Liver (tissue), 9 donors: ENCODE measurements around the gene B4GALT5. TPM values are rescaled to one million over a fixed set of nuclear protein-coding genes. Genes with fewer than 3 reads are reported as not detected.

ENCODE experiments used
- DNase-seq: peaks from one replicate; pipeline ENCODE4 v3.0.0-alpha.2; 2017; ENCODE audit warnings: low spot score
- H3K27ac ChIP-seq, 2 donors: one replicate each; pipeline ENCODE4 v1.7.0; 2013; ENCODE audit warnings: inconsistent platforms in 2 of 2, low read length in 2 of 2, control low read depth in 1 of 2, low read depth in 1 of 2, mild to moderate bottlenecking in 1 of 2
- H3K27me3 ChIP-seq, 4 donors: one replicate each; pipeline versions ENCODE4 v1.6.1 to v1.7.0; 2013; ENCODE audit warnings: low read length in 3 of 4, inconsistent platforms in 1 of 4, mild to moderate bottlenecking in 1 of 4, moderate library complexity in 1 of 4; ENCODE audit not compliant: control insufficient read depth in 4 of 4, insufficient read depth in 4 of 4
- H3K36me3 ChIP-seq, 4 donors: one replicate each; pipeline versions ENCODE4 v1.6.1 to v1.7.0; 2013; ENCODE audit warnings: low read length in 3 of 4, mild to moderate bottlenecking in 3 of 4, low read depth in 1 of 4, moderate library complexity in 1 of 4; ENCODE audit not compliant: control insufficient read depth in 4 of 4, insufficient read depth in 3 of 4
- H3K4me1 ChIP-seq, 4 donors: one replicate each; pipeline versions ENCODE4 v1.6.1 to v1.7.0; 2013; ENCODE audit warnings: low read length in 3 of 4, mild to moderate bottlenecking in 3 of 4, moderate library complexity in 1 of 4; ENCODE audit not compliant: control insufficient read depth in 4 of 4, insufficient read depth in 4 of 4
- H3K4me3 ChIP-seq, 3 donors: one replicate each; pipeline versions ENCODE4 v1.6.1 to v1.7.0; 2013; ENCODE audit warnings: low read length in 3 of 3, control low read depth in 1 of 3, low read depth in 1 of 3, mild to moderate bottlenecking in 1 of 3
- H3K9ac ChIP-seq, 2 donors: one replicate each; pipeline ENCODE4 v1.7.0; 2013; ENCODE audit warnings: low read length in 2 of 2, mild to moderate bottlenecking in 2 of 2, moderate library complexity in 2 of 2, control low read depth in 1 of 2, low read depth in 1 of 2
- H3K9me3 ChIP-seq, 4 donors: one replicate each; pipeline versions ENCODE4 v1.6.1 to v1.7.0; 2013; ENCODE audit warnings: low read length in 3 of 4; ENCODE audit not compliant: control insufficient read depth in 4 of 4
- CTCF ChIP-seq: fragments of 150-350 bp; IDR thresholded peaks from 2 replicates; pipeline ENCODE4 v1.5.1; 2017; ENCODE audit warnings: improper control_type of control experiment, low read depth, low read length; ENCODE audit not compliant: missing input control
- EGR1 ChIP-seq, 2 donors: IDR thresholded peaks; 2 replicates each; pipeline ENCODE4 v1.6.1; 2016 to 2018; ENCODE audit warnings: antibody characterized with exemption in 2 of 2, low read depth in 2 of 2
- FOXA1 ChIP-seq: IDR thresholded peaks from 2 replicates; pipeline ENCODE4 v1.6.1; 2016; ENCODE audit warnings: antibody characterized with exemption
- FOXA2 ChIP-seq: IDR thresholded peaks from 2 replicates; pipeline ENCODE4 v1.6.1; 2016; ENCODE audit warnings: antibody characterized with exemption
- GABPA ChIP-seq, 2 donors: IDR thresholded peaks in 1 of 2; conservative IDR thresholded peaks in 1 of 2; 2 replicates each; pipeline ENCODE4 v1.6.1; 2016; ENCODE audit warnings: antibody characterized with exemption in 2 of 2, mild to moderate bottlenecking in 1 of 2, moderate library complexity in 1 of 2
- HNF4A ChIP-seq, 2 donors: conservative IDR thresholded peaks; 2 replicates each; pipeline ENCODE4 v1.6.1; 2016; ENCODE audit warnings: antibody characterized with exemption in 2 of 2, mild to moderate bottlenecking in 2 of 2
- HNF4G ChIP-seq: IDR thresholded peaks from 2 replicates; pipeline ENCODE4 v1.6.1; 2016; ENCODE audit warnings: antibody characterized with exemption
- JUND ChIP-seq, 2 donors: IDR thresholded peaks; 2 replicates each; pipeline ENCODE4 v1.6.1; 2016; ENCODE audit warnings: antibody characterized with exemption in 2 of 2
- NR2F2 ChIP-seq: IDR thresholded peaks from 2 replicates; pipeline ENCODE4 v1.6.1; 2016; ENCODE audit warnings: antibody characterized with exemption
- RAD21 ChIP-seq, 2 donors: IDR thresholded peaks; 2 replicates each; pipeline ENCODE4 v1.6.1; 2016; ENCODE audit warnings: antibody characterized with exemption in 2 of 2, mild to moderate bottlenecking in 2 of 2
- RXRA ChIP-seq, 2 donors: IDR thresholded peaks; 2 replicates each; pipeline ENCODE4 v1.6.1; 2017 to 2018; ENCODE audit warnings: antibody characterized with exemption in 2 of 2, mild to moderate bottlenecking in 1 of 2
- SP1 ChIP-seq: IDR thresholded peaks from 2 replicates; pipeline ENCODE4 v1.6.1; 2018; ENCODE audit warnings: antibody characterized with exemption, mild to moderate bottlenecking
- TAF1 ChIP-seq: conservative IDR thresholded peaks from 2 replicates; pipeline ENCODE4 v1.6.1; 2016; ENCODE audit warnings: antibody characterized with exemption, mild to moderate bottlenecking
- YY1 ChIP-seq: IDR thresholded peaks from 2 replicates; pipeline ENCODE4 v1.6.1; 2016; ENCODE audit warnings: antibody characterized with exemption, mild to moderate bottlenecking
- WGBS: extraction: QIAGEN DNeasy Blood & Tissue Kit; methylation state at CpG from one replicate; pipeline ENCODE4 v1.1.7; 2013; 5-methylcytosine and 5-hydroxymethylcytosine counted together
- polyA plus RNA-seq, 2 donors: library from polyadenylated mRNA; stranded (reverse) in 1 of 2; unstranded in 1 of 2; fragments of 200-250 nt in 1 of 2; fragments of >200 nt in 1 of 2; fragmentation: Nextera tagmentation in 1 of 2; extraction: Ambion mirVana in 1 of 2; gene quantifications; one replicate each; pipeline versions ENCODE4 v1.2.1 to v1.2.3, GENCODE V29; 2013 to 2015
- total RNA-seq, 2 donors: library from RNA; depleted of rRNA; stranded (reverse); fragments of >200 nt; gene quantifications; one replicate each; pipeline ENCODE4 v1.2.3, GENCODE V29; 2014
- TF ChIP-seq, protein P1 (sequence below): IDR thresholded peaks from 2 replicates; pipeline ENCODE4 v1.6.1; 2016; ENCODE audit warnings: antibody characterized with exemption
- TF ChIP-seq, protein P2 (sequence below): IDR thresholded peaks from 2 replicates; pipeline ENCODE4 v1.6.1; 2016; ENCODE audit warnings: antibody characterized with exemption, mild to moderate bottlenecking
- TF ChIP-seq, protein P3 (sequence below): IDR thresholded peaks from 2 replicates; pipeline ENCODE4 v1.6.1; 2016; ENCODE audit warnings: antibody characterized with exemption
- TF ChIP-seq, protein P4 (sequence below): IDR thresholded peaks from 2 replicates; pipeline ENCODE4 v1.6.1; 2016; ENCODE audit warnings: antibody characterized with exemption
- donor health status: healthy.
- donor health status: healthy.
- donor health status: healthy.
- donor health status: healthy.
- donor health status: healthy.

B4GALT5 gene
- total and polyA plus RNA-seq, 4 donors, result 2.0 to 28.2 (median 14.4) TPM

GRCh38 chr20:49682798-49683197 is 30.9 kb downstream of the B4GALT5 start:
- H3K9me3 ChIP-seq, result no peaks in the 10 kb centered on the region
- H3K36me3 ChIP-seq, result no peaks in the 10 kb centered on the region
- 94% methylated on average over 4 of the region's 4 CpGs for WGBS
- TF ChIP-seq SP1, result no peak
- H3K4me1 ChIP-seq, result peaks cover 27 to 64% (median 55%) of the 10 kb centered on the region in 4 donors
- H3K27me3 ChIP-seq, result no peaks in the 10 kb centered on the region
- no peak overlapping the region for H3K27ac ChIP-seq
- H3K4me3 ChIP-seq, result no peak overlapping the region
- DNase-seq, result no peak
- no peak overlapping the region for H3K9ac ChIP-seq

DNA sequence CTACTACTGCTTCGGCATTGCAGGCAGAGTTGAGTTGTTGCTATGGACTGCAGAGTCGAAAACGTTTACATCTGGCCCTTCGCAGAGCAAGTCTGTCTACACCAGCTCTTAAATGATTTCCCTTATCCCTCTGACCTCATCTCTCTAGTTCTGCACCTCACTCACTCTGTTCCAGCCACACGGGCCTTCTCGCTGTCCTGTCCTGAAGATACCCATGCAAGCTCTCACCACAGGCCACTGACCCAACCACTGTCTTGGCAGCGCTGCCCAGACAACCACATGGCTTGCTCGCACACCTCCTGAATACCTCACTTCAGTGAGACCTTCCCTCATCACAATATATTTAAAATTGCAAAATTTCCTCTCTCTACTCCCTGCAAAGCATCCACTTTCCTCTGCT is 31.4 kb downstream of the B4GALT5 start:
- Histone ChIP-seq H3K9me3 (no peaks in the 10 kb centered on the region), H3K27me3 (no peaks in the 10 kb centered on the region), H3K27ac (no peak overlapping the region), H3K9ac (no peak overlapping the region), H3K36me3 (no peaks in the 10 kb centered on the region), H3K4me3 (no peak overlapping the region), H3K4me1 (peaks cover 26 to 64% (median 57%) of the 10 kb centered on the region in 4 donors)
- TF ChIP-seq RAD21 (IDR thresholded peaks at IDR 0.05), result no peak
- no peak for TF ChIP-seq HNF4A (conservative IDR thresholded peaks at IDR 0.05)
- TF ChIP-seq, protein P1, sequence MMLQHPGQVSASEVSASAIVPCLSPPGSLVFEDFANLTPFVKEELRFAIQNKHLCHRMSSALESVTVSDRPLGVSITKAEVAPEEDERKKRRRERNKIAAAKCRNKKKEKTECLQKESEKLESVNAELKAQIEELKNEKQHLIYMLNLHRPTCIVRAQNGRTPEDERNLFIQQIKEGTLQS, result no peak
- no peak for TF ChIP-seq TAF1
- TF ChIP-seq, protein P2, sequence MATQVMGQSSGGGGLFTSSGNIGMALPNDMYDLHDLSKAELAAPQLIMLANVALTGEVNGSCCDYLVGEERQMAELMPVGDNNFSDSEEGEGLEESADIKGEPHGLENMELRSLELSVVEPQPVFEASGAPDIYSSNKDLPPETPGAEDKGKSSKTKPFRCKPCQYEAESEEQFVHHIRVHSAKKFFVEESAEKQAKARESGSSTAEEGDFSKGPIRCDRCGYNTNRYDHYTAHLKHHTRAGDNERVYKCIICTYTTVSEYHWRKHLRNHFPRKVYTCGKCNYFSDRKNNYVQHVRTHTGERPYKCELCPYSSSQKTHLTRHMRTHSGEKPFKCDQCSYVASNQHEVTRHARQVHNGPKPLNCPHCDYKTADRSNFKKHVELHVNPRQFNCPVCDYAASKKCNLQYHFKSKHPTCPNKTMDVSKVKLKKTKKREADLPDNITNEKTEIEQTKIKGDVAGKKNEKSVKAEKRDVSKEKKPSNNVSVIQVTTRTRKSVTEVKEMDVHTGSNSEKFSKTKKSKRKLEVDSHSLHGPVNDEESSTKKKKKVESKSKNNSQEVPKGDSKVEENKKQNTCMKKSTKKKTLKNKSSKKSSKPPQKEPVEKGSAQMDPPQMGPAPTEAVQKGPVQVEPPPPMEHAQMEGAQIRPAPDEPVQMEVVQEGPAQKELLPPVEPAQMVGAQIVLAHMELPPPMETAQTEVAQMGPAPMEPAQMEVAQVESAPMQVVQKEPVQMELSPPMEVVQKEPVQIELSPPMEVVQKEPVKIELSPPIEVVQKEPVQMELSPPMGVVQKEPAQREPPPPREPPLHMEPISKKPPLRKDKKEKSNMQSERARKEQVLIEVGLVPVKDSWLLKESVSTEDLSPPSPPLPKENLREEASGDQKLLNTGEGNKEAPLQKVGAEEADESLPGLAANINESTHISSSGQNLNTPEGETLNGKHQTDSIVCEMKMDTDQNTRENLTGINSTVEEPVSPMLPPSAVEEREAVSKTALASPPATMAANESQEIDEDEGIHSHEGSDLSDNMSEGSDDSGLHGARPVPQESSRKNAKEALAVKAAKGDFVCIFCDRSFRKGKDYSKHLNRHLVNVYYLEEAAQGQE, result no peak
- no peak for TF ChIP-seq CTCF
- TF ChIP-seq, protein P3, sequence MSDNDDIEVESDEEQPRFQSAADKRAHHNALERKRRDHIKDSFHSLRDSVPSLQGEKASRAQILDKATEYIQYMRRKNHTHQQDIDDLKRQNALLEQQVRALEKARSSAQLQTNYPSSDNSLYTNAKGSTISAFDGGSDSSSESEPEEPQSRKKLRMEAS, result no peak
- no peak for TF ChIP-seq HNF4G
- TF ChIP-seq YY1, result no peak
- no peak for TF ChIP-seq NR2F2
- TF ChIP-seq SP1, result no peak
- no peak for TF ChIP-seq GABPA (IDR thresholded peaks at IDR 0.05 in 1 of 2, conservative IDR thresholded peaks at IDR 0.05 in 1 of 2)
- TF ChIP-seq EGR1 (IDR thresholded peaks at IDR 0.05; ENCODE audit: low read depth in 2 of 2), result no peak
- TF ChIP-seq RXRA (IDR thresholded peaks at IDR 0.05), result no peak
- no peak for TF ChIP-seq FOXA2
- TF ChIP-seq FOXA1, result no peak
- TF ChIP-seq JUND (IDR thresholded peaks at IDR 0.05), result no peak
- TF ChIP-seq, protein P4, sequence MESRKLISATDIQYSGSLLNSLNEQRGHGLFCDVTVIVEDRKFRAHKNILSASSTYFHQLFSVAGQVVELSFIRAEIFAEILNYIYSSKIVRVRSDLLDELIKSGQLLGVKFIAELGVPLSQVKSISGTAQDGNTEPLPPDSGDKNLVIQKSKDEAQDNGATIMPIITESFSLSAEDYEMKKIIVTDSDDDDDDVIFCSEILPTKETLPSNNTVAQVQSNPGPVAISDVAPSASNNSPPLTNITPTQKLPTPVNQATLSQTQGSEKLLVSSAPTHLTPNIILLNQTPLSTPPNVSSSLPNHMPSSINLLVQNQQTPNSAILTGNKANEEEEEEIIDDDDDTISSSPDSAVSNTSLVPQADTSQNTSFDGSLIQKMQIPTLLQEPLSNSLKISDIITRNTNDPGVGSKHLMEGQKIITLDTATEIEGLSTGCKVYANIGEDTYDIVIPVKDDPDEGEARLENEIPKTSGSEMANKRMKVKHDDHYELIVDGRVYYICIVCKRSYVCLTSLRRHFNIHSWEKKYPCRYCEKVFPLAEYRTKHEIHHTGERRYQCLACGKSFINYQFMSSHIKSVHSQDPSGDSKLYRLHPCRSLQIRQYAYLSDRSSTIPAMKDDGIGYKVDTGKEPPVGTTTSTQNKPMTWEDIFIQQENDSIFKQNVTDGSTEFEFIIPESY, result no peak
- WGBS, result 79% methylated on average over 8 of the region's 8 CpGs
- DNase-seq, result no peak
